Measurements from ENCODE around the gene SLC9A9. TPM values are rescaled to one million over a fixed set of nuclear protein-coding genes. Genes with fewer than 3 reads are reported as not detected.

The SLC9A9 gene
- total RNA-seq, 4 donors from 2014 or later, result 12.8 to 63.8 (median 33.3) TPM

DNA sequence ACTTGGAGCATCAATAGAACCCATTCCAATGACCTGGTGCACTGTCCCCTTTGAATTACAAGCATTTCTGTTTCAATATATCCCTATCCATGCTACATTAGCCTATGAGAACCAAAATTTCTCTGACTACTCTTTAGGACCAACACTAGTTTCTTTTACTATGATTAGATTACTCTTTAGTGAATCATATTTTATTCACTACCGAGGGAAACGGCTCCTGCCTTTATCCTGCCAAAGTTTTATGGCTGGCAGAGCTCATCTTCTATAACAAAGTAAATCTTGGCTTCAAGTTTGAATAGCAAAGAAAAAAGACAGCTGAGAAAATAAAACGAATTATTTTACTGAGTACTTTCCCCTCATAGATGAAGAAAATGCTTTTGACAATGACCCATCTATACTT, 120.9 kb downstream of the SLC9A9 start:
- Histone ChIP-seq H3K27ac (no peak overlapping the region), H3K27me3 (no peaks in the 10 kb centered on the region), H3K4me3 (no peak overlapping the region), H3K36me3 (no peaks in the 10 kb centered on the region), H3K4me1 (no peaks in the 10 kb centered on the region), H3K9me3 (no peaks in the 10 kb centered on the region)
- TF ChIP-seq CTCF (IDR thresholded peaks at IDR 0.05), result no peak
- no peak for TF ChIP-seq POLR2A (IDR thresholded peaks at IDR 0.05)
- no peak for DNase-seq
- intact Hi-C loops (cut with DNase I; ENCODE audit: low total_unique reads), result no loop called here

- no peaks in the 10 kb centered on the region for H3K4me1 ChIP-seq
- H3K27ac ChIP-seq, result no peak overlapping the region
- no peak for DNase-seq
- H3K36me3 ChIP-seq, result no peaks in the 10 kb centered on the region
- no peaks in the 10 kb centered on the region for H3K9me3 ChIP-seq
- no peaks in the 10 kb centered on the region for H3K27me3 ChIP-seq
- intact Hi-C loops (cut with DNase I; ENCODE audit: low total_unique reads), result no loop called here
- no peak for TF ChIP-seq CTCF (IDR thresholded peaks at IDR 0.05)
- TF ChIP-seq POLR2A (IDR thresholded peaks at IDR 0.05), result no peak
- no peak overlapping the region for H3K4me3 ChIP-seq
Measured at GRCh38 chr3:143726727-143727126, 121.5 kb downstream of the SLC9A9 start.

DNA sequence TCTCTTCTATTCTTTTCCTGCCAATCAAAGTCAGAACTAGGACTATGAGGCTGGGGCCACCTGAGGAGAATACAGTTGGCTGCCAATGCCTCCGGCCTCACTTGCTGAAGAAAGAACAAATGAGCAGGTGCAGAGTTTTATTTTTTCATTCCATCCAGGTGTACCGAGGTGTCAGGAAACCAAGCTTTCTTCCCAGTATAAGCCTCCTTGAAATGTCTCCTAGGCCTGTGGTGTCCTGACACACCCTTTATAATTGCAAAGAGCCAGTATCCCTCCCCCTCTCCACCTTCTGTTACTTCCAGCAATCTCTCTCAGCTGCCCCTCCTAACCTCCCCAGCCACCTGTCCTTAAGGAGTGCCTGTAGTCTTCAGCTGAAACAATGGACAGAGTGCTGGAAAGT, 127.9 kb downstream of the SLC9A9 start:
- intact Hi-C loops (cut with DNase I; ENCODE audit: low total_unique reads), result no loop called here
- Histone ChIP-seq H3K27ac (no peak overlapping the region), H3K27me3 (no peaks in the 10 kb centered on the region), H3K36me3 (no peaks in the 10 kb centered on the region), H3K9me3 (no peaks in the 10 kb centered on the region), H3K4me3 (no peak overlapping the region), H3K4me1 (no peaks in the 10 kb centered on the region)
- DNase-seq, result no peak
- no peak for TF ChIP-seq CTCF (IDR thresholded peaks at IDR 0.05)
- TF ChIP-seq POLR2A (IDR thresholded peaks at IDR 0.05), result no peak

DNA sequence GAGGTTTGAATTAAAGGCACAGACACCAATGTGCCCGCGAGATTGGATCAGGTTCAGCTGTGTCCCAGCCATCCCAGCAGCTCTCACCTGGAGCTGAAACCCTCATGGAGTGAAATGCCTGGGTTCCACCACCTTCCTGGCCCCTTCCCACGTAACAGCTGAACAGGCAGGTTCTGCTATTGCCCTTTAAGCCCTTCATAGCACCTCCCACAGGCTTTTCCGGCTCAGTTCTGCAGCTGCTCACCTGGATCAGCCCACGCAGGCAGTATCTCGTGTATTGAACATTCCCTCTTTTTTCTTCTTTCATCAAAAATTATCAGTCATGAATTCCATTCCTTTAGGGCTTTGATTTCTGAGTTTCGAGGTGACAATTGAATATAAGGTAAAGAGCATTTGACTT, 129.8 kb downstream of the SLC9A9 start:
- no peaks in the 10 kb centered on the region for H3K4me1 ChIP-seq
- DNase-seq, result no peak
- intact Hi-C loops (cut with DNase I; ENCODE audit: low total_unique reads), result no loop called here

DNA sequence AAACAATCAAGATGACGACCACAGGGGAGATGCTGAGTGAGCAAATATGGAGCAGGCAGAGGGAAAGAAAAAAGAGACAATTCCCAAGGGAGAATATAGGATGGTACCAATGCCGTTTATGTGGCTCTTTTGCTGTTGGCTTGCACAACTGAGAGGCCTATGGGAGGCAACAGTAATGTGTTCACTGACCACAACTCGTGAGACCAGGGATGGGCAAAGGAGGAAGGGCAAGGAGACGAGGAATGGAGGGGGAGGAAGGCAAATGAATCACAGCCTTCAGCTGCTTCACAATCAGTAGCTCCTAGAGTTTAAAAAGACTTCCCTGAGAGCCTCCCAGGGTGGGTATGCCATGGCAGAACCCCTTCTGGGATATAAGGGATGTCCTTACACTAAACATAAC, 131.5 kb downstream of the SLC9A9 start:
- H3K9me3 ChIP-seq, result no peaks in the 10 kb centered on the region
- DNase-seq, result no peak
- H3K36me3 ChIP-seq, result no peaks in the 10 kb centered on the region
- H3K4me1 ChIP-seq, result no peaks in the 10 kb centered on the region
- no peak overlapping the region for H3K4me3 ChIP-seq
- H3K27me3 ChIP-seq, result no peaks in the 10 kb centered on the region
- no peak for TF ChIP-seq POLR2A (IDR thresholded peaks at IDR 0.05)
- no peak for TF ChIP-seq CTCF (IDR thresholded peaks at IDR 0.05)
- intact Hi-C loops (cut with DNase I; ENCODE audit: low total_unique reads), result no loop called here
- no peak overlapping the region for H3K27ac ChIP-seq

More for the DNA sequence above, 129.8 kb downstream of the SLC9A9 start:
- TF ChIP-seq POLR2A (IDR thresholded peaks at IDR 0.05) (no peak), CTCF (IDR thresholded peaks at IDR 0.05) (no peak)
- H3K27me3 ChIP-seq, result no peaks in the 10 kb centered on the region
- no peaks in the 10 kb centered on the region for H3K9me3 ChIP-seq
- H3K27ac ChIP-seq, result no peak overlapping the region
- no peaks in the 10 kb centered on the region for H3K36me3 ChIP-seq
- no peak overlapping the region for H3K4me3 ChIP-seq

Measured in uterus (tissue), 4 donors.